ENCODE data around the gene WDR70.
A peak's percentile ranks its signal among the peaks of the same experiment; 100 is the strongest.
"Not testable (repeated sequence)": the region's sequence is repeated elsewhere in the genome, so short reads cannot be mapped to it uniquely, and the experiment has no call there.

The WDR70 gene

GRCh38 chr5:37454402-37455055, 75.4 kb downstream of the WDR70 start:
- DNase-seq (ENCODE audit: low spot score), result not testable (repeated sequence)

- DNase-seq (ENCODE audit: low spot score), result not testable (repeated sequence)
Measured at GRCh38 chr5:37463191-37464051, 84.3 kb downstream of the WDR70 start.

GRCh38 chr5:37464581-37464980, 85.5 kb downstream of the WDR70 start:
- DNase-seq (ENCODE audit: low spot score), result not testable (repeated sequence)

DNA sequence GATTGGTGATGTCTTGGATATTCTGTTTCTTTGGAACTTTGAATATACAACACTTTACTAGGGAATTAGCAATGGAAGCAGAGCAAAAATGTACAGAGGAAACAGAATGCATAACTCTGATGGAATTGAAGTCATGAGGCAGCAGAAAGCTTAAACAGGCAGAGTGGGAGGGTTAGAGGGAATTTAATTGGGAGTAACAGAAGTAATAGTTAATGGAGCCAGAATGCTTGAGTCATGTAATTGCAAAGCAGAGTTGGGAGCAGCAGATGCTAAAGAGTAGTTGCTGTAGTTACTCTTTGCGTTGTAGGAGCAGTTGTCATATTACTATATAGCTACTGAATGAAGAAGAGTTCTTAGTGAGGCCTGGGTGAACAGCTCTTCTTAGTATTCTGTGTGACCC, 90.3 kb downstream of the WDR70 start:
- DNase-seq (ENCODE audit: low spot score), result not testable (repeated sequence)

GRCh38 chr5:37471666-37472197, 92.6 kb downstream of the WDR70 start:
- DNase-seq (ENCODE audit: low spot score), result no peak

DNA sequence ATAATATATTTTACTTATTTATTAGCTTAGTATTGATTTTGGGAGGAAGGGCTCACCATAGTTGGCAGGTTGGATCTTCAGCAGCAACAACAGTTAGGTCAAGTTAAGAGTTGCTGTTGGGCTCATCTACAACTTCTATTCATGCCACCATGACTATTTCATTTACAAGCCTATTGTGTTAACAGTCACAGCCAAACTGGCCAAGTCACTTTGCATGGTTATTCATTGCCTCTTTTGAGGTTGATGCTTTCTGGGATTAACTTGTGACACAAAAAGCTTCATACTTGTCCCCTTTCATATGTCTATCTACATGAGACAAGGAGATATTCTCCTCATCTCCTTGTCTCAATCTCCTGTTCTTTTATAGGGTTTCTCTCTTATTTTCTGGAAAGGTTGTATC, 98.3 kb downstream of the WDR70 start:
- no peak for DNase-seq (ENCODE audit: low spot score)

GRCh38 chr5:37478121-37478894, 99.2 kb downstream of the WDR70 start:
- no peak for DNase-seq (ENCODE audit: low spot score)

DNA sequence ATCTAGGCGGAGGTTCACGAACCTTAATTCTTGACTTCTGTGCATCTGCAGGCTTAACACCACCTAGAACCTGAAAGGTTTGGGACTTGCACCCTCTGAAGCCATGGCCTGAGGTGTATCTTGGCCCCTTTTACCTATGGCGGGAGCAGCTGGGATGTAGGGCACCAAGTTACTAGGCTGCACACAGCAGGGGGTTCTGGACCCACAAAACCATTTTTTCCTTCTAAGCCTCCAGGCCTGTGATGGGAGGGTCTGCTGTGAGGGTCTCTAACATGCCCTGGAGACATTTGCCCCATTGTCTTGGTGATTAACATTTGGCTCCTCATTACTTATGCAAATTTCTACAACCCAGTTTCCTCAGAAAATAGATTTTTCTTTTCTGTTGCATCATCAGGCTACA, 102.3 kb downstream of the WDR70 start:
- DNase-seq (ENCODE audit: low spot score), result not testable (repeated sequence)

GRCh38 chr5:37490120-37490810, 111.1 kb downstream of the WDR70 start:
- DNase-seq (ENCODE audit: low spot score), result no peak

GRCh38 chr5:37490931-37491330, 111.8 kb downstream of the WDR70 start:
- DNase-seq (ENCODE audit: low spot score), result no peak

DNA sequence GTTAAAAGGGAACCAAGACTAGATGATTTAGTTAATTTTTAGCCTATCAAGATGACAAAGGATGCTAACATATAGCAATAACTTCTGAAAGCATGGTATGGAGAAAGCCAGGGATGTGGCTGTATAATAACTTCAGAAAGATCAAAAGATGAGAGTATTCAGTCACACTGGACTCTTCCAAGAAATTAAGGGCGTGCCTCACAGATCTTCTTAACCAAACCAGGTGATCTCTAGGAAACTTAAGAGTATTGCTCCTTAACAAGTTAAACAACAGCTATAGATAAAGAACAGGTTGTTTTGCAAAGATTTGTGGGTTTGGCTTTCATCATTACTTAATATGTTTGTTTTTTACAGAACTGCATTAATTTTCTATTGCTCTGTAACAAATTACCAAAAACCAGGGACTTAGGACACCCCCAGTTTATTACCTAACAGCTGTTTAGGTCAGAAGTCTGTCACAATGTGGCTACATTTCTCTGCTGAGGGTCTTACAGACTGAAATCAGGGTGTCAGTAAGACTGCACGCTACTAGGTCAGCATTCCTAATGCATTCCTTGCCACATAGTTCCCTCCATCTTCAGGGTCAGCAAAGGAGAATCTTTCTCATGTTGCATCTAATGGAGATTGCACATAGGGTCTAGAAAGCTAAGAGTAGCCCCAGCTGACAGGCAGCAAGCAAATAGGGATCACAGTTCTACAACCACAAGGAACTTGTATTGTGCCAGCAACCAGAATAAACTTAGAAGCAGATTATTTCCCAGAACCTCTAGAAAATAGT, 113.8 kb downstream of the WDR70 start:
- DNase-seq (ENCODE audit: low spot score), result no peak

DNA sequence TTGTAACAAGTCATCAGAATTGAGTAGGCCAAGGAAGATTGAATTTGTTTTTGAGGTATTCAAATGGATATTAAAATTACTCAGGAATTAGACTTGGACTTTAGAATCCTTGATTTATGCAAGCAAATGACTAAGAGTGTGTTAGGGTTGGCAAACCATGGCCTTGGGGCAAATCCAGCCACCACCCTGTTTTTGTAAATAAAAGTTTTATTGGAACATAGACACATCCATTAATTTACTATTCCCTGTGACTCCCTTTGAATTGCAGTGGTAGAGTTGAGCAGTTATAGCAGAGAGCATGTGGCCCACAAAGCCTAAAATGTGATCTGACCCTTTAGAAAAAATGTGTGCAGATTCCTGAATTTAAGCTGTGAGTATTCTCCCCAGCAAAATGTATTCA, 115.6 kb downstream of the WDR70 start:
- DNase-seq (ENCODE audit: low spot score), result no peak

- DNase-seq (ENCODE audit: low spot score), result no peak
Measured at GRCh38 chr5:37495210-37495609, 116.1 kb downstream of the WDR70 start.

DNA sequence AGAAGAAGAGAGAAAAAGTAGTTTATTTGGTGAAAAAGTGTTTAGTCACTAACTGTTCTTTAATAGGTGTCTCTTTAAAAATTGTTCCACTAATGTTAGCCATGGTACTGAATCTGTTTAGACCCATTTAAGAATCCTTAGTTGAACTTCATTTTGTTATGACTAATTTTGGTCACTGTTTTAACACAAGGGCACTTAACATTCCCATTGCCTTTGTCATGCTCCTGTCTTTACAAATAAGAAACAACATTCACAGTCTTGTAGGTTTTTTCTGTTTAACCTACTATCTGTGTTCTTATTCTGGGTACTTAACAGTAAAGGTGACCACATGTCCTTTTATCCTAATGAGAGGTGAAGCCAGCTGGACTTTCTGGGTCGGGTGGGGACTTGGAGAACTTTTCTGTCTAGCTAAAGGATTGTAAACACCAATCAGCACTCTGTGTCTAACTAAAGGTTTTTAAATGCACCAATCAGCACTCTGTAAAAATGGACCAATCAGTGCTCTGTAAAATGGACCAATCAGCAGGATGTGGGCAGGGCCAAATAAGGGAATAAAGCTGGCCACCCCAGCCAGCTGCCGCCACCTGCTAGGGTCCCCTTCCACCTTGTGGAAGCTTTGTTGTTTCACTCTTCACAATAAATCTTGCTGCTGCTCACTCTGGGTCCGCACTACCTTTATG, 116.7 kb downstream of the WDR70 start:
- peak; percentile 30 for DNase-seq (ENCODE audit: low spot score)

DNA sequence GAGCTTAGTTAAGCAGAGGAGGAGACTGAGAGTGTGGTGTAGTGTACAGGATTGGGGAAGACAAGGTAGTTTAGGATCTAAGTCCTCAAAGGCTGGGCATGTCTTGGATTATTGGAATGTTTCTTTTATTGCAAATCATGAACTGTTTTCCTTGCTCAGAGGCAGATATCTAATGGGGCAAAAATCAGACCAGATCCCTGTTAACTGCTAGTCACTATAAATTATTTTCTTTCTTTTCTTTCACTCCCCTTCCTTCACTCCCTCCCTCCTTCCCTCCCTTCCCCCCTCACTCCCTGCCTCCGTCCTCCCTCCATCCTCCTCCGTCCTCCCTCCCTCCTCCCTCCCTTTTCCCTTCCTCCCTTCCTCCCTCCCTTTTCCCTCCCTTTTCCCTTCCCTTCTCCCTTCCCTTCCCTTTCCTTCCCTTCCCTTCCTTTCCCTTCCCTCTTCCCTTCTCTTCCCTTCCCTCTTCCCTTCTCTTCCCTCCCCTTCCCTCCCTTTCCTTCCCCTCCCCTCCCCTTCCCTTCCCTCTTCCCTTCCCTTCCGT, 117.9 kb downstream of the WDR70 start:
- DNase-seq (ENCODE audit: low spot score), result no peak

- DNase-seq (ENCODE audit: low spot score), result no peak
Measured at GRCh38 chr5:37501152-37501551, 122.0 kb downstream of the WDR70 start.

DNA sequence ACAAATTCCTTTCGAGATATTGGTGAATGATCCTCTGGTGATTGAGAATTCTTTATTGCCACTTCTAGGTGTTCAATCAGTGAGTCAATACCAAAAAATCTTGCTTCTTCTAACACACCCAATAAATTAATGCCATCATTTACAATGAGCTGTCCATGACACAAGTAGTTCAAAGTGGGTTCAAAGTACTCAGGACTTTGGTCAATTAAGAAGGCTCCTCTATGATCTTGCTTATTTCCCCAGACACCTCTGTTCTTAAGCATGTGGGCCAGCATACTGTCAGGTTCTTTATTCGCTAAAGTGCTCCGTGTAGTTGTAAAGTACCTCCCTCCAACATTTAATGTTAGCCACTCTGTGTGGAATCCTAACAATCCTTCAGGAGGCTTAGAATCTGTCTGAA, 127.1 kb downstream of the WDR70 start:
- DNase-seq (ENCODE audit: low spot score), result no peak

- no peak for DNase-seq (ENCODE audit: low spot score)
Measured at GRCh38 chr5:37506722-37507121, 127.6 kb downstream of the WDR70 start.

DNA sequence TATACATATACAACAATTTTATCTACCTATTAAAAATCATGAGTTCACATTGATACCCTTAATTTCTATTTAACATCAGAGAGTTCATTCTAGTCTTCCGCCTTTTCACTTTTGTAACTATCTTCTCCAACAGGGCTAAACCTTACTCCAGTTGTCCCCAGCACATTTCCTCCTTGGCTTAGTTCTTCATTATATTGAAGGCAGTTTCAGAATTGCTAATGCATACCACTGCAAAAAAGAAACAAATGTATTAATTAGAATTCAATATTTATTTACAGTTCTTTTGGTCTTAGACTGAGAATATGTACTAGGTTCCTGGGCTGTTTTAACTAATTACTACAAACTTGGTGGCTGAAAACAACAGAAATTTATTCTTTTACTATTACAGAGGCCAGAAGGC, 132.5 kb downstream of the WDR70 start:
- no peak for DNase-seq (ENCODE audit: low spot score)

DNA sequence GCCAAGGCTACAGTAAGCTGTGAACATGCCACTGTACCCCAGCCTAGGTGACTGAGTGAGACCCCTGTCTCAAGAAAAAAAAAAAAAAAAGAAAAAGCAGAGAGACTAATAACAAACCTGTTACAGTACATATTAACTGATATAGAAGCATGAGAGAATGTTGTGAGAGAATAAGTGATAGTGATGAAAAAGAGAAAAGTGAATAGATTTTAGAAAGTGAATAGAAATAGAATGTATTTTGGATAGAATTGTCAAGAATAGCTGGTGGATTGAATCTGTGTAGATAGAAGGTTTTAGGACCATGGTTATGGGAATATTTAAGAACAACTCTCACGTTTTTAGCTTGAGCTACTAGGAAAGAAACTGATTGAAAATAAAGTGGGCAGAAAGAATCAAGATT, 135.8 kb downstream of the WDR70 start:
- DNase-seq (ENCODE audit: low spot score), result no peak

Data from hepatic stellate cell (primary cell).